ENCODE results near the gene TFDP2.
"Not testable (repeated sequence)": the region's sequence is repeated elsewhere in the genome, so short reads cannot be mapped to it uniquely, and the experiment has no call there.

TFDP2 gene

GRCh38 chr3:141925677-141926076, 223.7 kb downstream of the TFDP2 start:
- DNase-seq (ENCODE audit: low spot score), result not testable (repeated sequence)

DNA sequence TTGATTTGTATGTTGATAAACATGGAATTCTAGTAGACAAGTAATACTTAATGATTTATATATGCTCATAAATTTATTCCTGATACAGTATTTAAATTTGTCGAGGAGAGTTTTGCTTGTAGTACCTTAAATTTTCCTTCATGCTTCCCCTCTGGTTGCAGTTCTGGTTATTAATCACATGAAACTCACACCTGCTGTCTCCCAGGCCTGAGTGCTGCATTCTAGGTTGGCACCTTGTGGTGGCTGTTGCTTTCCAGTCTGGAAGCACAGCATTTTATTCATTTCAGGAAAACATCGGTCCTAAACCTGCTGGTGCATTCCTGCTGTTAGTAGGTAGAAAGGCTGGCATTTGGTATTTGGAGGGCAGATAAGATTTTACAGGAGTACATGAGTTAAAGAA, 228.0 kb downstream of the TFDP2 start:
- DNase-seq (ENCODE audit: low spot score), result no peak

DNA sequence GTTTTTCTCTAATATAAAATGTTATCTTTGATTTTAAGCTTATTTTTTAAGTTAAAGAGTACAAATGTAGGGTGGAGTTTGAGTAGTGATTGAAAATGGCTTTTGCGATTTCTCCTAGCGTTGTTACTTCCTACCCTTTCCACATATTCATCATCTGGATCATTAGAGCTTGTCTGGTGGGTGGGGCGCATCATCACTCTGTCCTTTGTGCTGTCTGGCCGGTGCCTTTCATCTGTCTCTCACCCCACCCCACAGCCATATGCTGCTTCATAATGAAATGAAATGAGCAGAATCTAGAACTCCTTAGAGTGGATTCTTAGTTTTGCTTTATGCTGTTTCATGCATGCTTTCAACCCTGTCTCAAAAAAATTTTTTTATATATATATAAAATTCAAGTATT, 228.6 kb downstream of the TFDP2 start:
- no peak for DNase-seq (ENCODE audit: low spot score)

DNA sequence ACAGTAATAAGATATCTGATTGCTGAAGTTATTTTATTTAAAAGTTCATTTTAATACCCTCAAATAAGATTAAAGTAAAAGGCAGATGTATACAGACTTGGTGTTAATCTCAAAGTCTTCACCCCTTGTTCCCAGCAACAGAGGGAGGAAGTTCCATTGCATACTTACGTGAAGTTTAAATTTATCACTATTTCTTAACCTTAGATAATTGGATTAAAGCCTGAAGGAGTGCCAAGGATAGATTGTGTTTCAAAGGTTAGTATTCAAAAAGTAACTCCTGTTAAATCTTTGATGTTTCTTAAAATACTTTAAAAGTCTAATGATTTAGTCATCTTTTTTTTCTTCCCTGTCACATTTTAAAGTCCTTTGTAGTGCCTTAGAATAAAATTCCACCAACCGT, 233.6 kb downstream of the TFDP2 start:
- no peak for DNase-seq (ENCODE audit: low spot score)

DNA sequence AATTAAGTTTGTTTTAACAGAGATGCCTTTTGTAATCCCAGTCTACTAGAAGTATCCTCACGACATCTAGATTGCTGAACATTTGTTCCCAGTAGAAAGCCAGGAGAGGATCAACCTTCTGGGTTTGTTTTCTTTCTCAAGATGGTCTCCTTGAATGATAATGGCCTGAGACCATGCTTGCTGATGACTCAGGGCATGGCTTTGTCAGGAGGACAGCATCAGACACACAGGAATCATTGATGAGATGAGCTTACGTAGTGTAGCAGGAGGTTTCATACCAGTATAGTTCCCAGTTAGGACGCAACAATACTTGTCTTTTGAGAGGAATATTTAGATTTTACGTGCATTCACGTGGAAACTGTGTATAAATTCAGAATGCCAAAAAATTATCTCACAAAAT, 234.3 kb downstream of the TFDP2 start:
- no peak for DNase-seq (ENCODE audit: low spot score)

- no peak for DNase-seq (ENCODE audit: low spot score)
Measured at GRCh38 chr3:141914311-141914710, 235.0 kb downstream of the TFDP2 start.

- DNase-seq (ENCODE audit: low spot score), result peak; percentile 86
Measured at GRCh38 chr3:141913150-141913811, 236.1 kb downstream of the TFDP2 start.

DNA sequence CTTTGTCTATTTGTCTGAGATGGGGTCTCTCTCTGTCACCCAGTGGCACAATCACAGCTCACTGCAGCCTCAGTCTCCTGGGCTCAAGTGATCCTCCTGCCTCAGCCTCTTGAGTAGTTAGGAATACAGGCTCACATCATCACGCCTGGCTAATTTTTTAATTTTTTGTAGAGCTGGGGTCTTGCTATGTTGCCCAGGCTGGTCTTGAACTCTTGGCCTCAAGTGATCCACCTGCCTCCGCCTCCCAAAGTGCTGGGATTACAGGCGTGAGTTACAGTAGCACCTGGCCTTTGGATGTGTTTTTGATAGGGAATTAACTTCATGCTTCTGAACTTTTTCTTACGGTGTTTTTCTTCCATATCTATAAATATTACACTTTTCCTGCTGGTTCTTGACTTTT, 239.4 kb downstream of the TFDP2 start:
- not testable (repeated sequence) for DNase-seq (ENCODE audit: low spot score)

DNA sequence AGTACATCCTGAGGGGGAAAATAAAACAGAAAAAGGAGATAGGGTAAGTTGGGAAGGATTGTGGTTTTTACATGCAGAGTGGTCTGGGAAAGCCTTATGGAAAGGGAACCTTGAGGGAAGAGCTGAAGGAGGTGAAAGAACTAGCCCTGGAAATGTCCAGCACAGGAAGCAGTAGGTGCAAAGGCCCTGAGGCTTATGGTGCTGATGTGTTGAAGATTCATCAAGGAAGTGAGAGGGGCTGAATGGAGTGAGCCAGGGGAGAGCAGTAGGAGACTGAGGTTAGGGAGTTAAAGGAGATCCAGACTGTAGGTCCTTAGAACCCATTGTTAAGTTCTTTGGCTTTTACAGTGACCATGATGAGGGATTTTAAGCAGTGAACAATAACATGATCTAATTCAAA, 239.9 kb downstream of the TFDP2 start:
- DNase-seq (ENCODE audit: low spot score), result no peak

- DNase-seq (ENCODE audit: low spot score), result no peak
Measured at GRCh38 chr3:141905129-141905528, 244.2 kb downstream of the TFDP2 start.

DNA sequence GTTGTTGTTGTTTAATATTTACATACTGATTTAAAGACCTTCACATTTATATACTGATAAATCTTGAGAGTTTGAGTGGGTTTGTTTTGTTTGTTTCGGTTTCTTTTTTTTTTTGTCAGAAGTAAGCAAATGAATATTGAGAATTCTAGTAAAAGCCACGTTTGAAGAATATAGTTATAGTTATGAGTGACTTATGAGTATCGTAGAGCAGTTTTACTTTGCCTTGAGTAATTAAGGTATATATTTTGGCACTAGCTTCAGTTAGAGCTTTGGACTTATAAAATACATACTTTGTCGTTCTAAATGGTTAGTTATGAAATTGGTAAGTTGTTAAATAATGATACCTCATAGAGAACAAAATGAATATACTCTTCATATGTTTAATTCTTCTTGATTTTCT, 245.1 kb downstream of the TFDP2 start:
- DNase-seq (ENCODE audit: low spot score), result no peak

DNA sequence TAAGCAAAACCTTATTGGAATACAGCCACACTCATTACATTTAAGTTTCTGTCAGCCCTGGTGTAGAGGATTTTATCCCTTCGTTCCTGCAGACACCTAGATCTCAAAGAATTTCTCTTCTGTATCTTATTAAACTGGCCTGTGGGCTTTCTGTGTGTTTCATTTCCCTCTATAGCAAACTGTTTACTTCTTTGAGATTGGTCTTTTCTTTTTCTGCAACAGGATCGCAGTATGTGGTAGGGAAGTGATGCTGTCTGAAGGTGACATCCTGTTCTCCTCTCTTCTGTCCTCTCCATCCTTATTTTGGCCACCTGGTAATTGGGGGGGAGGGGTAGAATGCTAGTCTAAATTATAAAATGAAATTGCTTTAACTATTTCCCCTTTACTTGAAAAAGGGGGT, 247.4 kb downstream of the TFDP2 start:
- no peak for DNase-seq (ENCODE audit: low spot score)

DNA sequence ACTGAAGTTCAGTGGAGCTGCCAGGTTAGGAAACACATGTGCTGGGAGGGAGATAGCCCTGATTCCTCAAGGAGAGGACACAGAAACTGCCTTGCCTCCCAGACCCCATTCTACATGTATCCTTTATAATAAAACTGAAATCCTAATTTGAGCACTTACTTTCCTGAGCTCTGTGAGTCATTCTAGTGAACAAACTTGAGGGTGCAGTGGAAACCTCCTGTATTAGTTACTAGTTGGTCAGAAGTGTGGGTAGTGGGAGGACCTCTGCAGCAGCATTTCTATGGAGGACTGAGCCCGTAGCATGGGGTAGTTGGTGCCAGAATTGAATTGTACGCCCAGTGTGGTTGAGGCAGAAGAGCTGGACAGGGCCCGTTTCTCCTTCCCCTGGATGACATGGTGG, 249.0 kb downstream of the TFDP2 start:
- no peak for DNase-seq (ENCODE audit: low spot score)

- no peak for DNase-seq (ENCODE audit: low spot score)
Measured at GRCh38 chr3:141898908-141899307, 250.4 kb downstream of the TFDP2 start.

- no peak for DNase-seq (ENCODE audit: low spot score)
Measured at GRCh38 chr3:141895731-141896130, 253.6 kb downstream of the TFDP2 start.

DNA sequence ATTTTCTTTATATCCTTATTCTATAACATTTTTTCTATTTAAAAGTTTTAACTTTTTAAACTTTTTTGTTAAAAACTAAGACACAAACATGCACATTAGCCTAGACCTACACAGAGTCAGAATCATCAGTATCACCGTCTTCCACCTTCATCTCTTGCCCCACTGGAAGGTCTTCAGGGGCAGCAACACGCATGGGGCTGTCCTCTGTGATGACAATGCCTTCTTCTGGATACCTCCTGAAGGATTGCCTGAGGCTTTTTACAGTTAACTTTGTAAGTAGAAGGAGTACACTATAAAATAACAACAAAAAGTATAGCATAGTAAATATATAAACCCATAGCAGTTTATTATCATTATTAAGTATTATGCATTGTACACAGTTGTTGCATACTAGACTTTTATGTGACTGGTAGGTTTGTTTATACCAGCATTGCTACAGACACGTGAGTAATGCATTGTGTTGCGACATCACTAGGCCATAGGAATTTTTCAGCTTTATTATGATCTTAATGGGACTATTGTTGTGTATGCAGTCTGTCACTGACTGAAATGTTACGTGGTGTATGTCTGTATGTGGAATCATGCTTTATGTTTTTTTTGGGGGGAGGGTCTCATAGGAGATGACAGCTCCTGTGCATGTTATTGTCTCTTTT, 254.7 kb downstream of the TFDP2 start:
- no peak for DNase-seq (ENCODE audit: low spot score)

Measured in NAMALWA (cell line).